ENCODE results near the gene STPG1.

STPG1 gene

DNA sequence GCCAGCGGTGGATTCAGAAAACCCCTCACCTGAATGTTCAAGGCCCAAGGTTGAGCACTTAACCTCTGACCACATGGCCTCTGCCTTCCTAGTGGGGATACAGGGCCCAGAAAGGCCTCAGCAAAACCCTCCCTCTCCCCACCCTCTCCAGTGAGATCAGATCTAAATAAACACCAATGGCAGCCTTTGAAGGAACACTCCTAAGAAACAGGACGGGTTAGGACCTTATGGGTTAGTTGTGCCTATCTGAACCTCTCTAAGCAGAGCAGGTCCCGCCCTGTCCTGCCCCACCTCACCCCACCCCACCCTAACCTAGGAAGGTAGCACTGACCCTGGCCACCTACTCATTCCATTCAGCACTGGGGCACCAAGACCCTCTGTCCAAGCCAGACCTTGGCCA, 102.3 kb downstream of the STPG1 start:
- no peak for DNase-seq

DNA sequence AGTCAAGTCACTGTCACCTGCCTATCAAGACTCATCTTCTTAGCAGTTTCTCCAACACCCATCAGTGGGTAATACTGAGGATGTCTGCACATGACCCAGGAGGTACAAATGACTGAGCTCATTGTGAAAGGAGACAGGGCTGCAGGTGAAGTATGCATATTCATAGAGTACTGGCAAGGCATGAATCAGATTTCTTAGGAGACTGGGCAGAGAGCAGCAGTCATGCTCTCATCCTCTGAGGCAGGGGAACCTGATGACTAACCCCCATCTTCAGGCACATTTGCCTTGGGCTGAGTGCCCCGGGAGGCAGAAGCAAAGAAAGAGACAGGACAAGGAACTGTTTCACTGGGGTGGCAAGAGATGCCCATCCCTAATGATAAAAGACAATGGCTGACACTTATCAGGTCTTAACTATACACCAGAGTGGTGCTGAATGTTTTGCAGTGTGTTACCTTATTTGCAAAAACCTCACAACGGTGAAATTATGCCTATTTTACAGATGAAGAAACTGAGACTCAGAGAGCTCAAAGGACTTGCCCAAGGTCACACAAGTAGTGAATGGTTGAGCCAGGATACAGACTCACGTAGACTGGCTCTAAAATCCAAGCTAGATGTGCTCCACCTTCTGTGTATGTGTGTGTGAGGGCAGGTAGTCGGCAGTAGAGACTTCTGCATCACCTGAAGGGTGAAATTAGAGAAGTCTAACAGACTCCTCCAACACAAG, 103.7 kb downstream of the STPG1 start:
- no peak for DNase-seq

DNA sequence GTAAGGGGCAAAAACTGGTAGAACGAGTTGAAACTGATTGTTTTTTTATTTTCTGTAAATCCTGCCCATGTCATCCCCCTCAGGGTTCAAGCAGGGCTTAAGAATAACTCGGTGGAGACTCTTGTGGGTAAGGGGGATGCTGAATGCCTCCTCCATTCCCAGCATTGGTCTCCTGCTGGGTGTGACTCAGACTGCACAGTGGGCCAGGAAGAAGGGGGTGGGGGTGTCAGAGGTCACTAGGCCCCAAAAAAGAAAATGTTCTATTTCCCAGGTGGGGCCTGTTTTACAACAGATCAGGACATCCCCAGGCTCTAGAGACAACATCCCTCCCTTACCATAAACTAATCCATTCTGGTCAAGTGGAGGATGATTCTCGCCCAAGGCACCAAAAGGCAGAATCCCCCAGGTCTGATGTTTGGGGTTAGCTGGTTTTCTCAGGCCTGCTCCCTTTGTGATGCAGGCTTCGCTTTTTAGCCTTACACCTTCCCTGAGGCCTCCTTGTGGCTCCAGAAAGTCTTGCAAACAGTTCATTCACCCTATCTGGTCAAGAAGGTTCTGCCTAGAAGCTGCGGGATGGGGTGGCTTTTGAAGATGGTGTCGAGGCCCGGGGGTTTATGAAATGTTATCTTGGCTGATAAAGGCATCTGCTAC, 105.1 kb downstream of the STPG1 start:
- no peak for DNase-seq

All from DMS153 (cell line).